ENCODE measurements around the gene METTL3. TPM values are rescaled to one million over a fixed set of nuclear protein-coding genes. Genes with fewer than 3 reads are reported as not detected.
A peak's percentile ranks its signal among the peaks of the same experiment; 100 is the strongest.

METTL3 gene
- total and polyA plus RNA-seq, 2 donors (not counting 3 experiments of a cell fraction or from before 2014, with no cell fraction given): 65.0 to 85.3 TPM

- no peaks in the 10 kb centered on the region for H3K9me1 ChIP-seq (replicated peaks; ENCODE audit: control insufficient read depth, extremely low read depth, insufficient read depth, low read length)
- H3K27ac ChIP-seq (ENCODE audit: insufficient read depth, low read depth, low read length): no peak overlapping the region
- no peak for FAIRE-seq
- intact Hi-C loops (cut with micrococcal nuclease): no loop called here
- dilution Hi-C loops (cut with MboI; ENCODE audit: extremely low pct_ligation_motif_present, low sequenced_read_pairs): no loop called here
- no peak overlapping the region for H3K4me2 ChIP-seq (ENCODE audit: insufficient read depth, low read length)
- no peaks in the 10 kb centered on the region for H4K20me1 ChIP-seq (replicated peaks; ENCODE audit: control insufficient read depth, extremely low read depth, insufficient read depth, low read length)
- H2AFZ ChIP-seq (ENCODE audit: low read depth, low read length): no peak overlapping the region
- no peaks in the 10 kb centered on the region for H3K9me3 ChIP-seq (replicated peaks; ENCODE audit: control insufficient read depth, insufficient read depth, low read length)
- ChIA-PET CTCF (interaction anchor here (2.3 kb wide), 1 partner anchor 10 kb away, joined by 10 read pairs; the partner anchor contains the start of gene SALL2), POLR2A (no interaction called here)
- no peaks in the 10 kb centered on the region for H3K4me1 ChIP-seq (ENCODE audit: control insufficient read depth, extremely low read depth, insufficient read depth, low read length)
- H3K36me3 ChIP-seq (ENCODE audit: control insufficient read depth in 2 of 2, extremely low read depth in 1 of 2, insufficient read depth in 2 of 2, low read length in 2 of 2): no peaks in the 10 kb centered on the region
- H3K4me3 ChIP-seq (replicated peaks in 1 of 3; ENCODE audit: insufficient read depth in 1 of 3, low read depth in 1 of 3, low read length in 3 of 3): no peak overlapping the region
- H3K79me2 ChIP-seq (ENCODE audit: control insufficient read depth, insufficient read depth, low read length): no peaks in the 10 kb centered on the region
- H3K27me3 ChIP-seq (ENCODE audit: control insufficient read depth in 2 of 2, insufficient read depth in 2 of 2, low read length in 2 of 2): peaks cover 51 to 59% of the 10 kb centered on the region in 2 experiments
- no peak for DNase-seq (ENCODE audit: low read depth, low spot score)
- no TSS peak for BruUV-seq (replicated peaks)
- TF ChIP-seq MYC (IDR thresholded peaks at IDR 0.05; ENCODE audit: low read depth, low read length) (no peak), EZH2 (IDR thresholded peaks at IDR 0.05; ENCODE audit: borderline replicate concordance, low read depth, low read length, severe bottlenecking) (peak; percentile 82), POLR2A (IDR thresholded peaks at IDR 0.05; ENCODE audit: low read depth, low read length) (no peak)
- H3K9ac ChIP-seq (replicated peaks; ENCODE audit: extremely low read depth, insufficient read depth, low read length): no peak overlapping the region
Measured at GRCh38 chr14:21536418-21537089, 25.4 kb upstream of the METTL3 start.

DNA sequence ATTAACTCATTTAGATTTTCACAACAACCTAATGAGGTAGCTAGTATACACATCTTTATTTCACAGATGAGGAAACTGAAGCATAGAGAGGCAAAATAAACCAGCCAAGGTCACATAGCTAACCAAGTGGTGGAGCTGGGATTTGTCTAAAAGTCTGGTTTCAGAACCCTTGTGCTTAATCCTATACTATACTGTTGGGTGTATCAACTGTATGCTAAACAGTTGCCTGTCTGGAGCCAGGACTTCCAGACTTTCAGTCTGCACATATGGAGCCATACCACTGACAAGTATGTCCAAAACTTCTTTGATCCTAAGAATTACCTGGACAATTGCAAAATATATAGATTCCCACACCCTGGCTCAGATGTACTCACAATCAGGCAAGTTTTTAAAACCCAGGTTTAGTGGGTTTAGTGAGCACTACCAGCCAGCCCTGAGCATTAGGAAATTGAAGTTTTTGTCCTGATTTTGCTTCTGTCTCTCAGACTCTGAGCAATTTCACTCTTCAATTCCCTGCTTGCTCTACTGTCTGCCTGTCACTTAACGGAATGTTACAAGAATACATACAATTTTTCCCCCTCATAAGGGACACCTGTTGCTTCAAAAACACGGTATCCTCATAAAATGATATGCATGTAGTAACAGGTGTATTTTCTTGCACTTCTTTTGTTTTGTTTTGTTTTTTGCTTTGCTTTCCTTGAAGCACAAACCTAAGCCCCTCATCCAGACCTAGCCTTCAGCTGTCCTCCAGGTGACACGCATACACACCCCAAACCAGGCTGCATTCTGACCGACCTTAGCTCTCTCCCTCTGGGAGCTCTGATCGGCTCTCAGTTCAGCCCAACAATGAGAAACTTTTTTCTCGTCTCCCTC is 24.6 kb upstream of the METTL3 start:
- Histone ChIP-seq H3K36me3 (ENCODE audit: control insufficient read depth in 2 of 2, extremely low read depth in 1 of 2, insufficient read depth in 2 of 2, low read length in 2 of 2) (no peaks in the 10 kb centered on the region), H3K4me1 (ENCODE audit: control insufficient read depth, extremely low read depth, insufficient read depth, low read length) (no peaks in the 10 kb centered on the region), H3K27me3 (ENCODE audit: control insufficient read depth in 2 of 2, insufficient read depth in 2 of 2, low read length in 2 of 2) (peaks cover 51 to 59% of the 10 kb centered on the region in 2 experiments), H3K4me2 (ENCODE audit: insufficient read depth, low read length) (no peak overlapping the region), H2AFZ (ENCODE audit: low read depth, low read length) (no peak overlapping the region), H3K27ac (ENCODE audit: insufficient read depth, low read depth, low read length) (no peak overlapping the region), H4K20me1 (replicated peaks; ENCODE audit: control insufficient read depth, extremely low read depth, insufficient read depth, low read length) (no peaks in the 10 kb centered on the region), H3K9ac (replicated peaks; ENCODE audit: extremely low read depth, insufficient read depth, low read length) (no peak overlapping the region), H3K79me2 (ENCODE audit: control insufficient read depth, insufficient read depth, low read length) (no peaks in the 10 kb centered on the region), H3K9me1 (replicated peaks; ENCODE audit: control insufficient read depth, extremely low read depth, insufficient read depth, low read length) (no peaks in the 10 kb centered on the region), H3K4me3 (replicated peaks in 1 of 3; ENCODE audit: insufficient read depth in 1 of 3, low read depth in 1 of 3, low read length in 3 of 3) (no peak overlapping the region), H3K9me3 (replicated peaks; ENCODE audit: control insufficient read depth, insufficient read depth, low read length) (no peaks in the 10 kb centered on the region)
- FAIRE-seq (no peak), DNase-seq (ENCODE audit: low read depth, low spot score) (no peak)
- intact Hi-C loops (cut with micrococcal nuclease): no loop called here
- ChIA-PET CTCF (interaction anchor here (0.7 kb wide), 1 partner anchor 25 kb away, joined by 3 read pairs; the partner anchor contains the start of gene METTL3), POLR2A (no interaction called here)
- TF ChIP-seq EZH2 (IDR thresholded peaks at IDR 0.05; ENCODE audit: borderline replicate concordance, low read depth, low read length, severe bottlenecking): peak; percentile 55
- TF ChIP-seq MYC (IDR thresholded peaks at IDR 0.05; ENCODE audit: low read depth, low read length): no peak
- TF ChIP-seq, protein P1, sequence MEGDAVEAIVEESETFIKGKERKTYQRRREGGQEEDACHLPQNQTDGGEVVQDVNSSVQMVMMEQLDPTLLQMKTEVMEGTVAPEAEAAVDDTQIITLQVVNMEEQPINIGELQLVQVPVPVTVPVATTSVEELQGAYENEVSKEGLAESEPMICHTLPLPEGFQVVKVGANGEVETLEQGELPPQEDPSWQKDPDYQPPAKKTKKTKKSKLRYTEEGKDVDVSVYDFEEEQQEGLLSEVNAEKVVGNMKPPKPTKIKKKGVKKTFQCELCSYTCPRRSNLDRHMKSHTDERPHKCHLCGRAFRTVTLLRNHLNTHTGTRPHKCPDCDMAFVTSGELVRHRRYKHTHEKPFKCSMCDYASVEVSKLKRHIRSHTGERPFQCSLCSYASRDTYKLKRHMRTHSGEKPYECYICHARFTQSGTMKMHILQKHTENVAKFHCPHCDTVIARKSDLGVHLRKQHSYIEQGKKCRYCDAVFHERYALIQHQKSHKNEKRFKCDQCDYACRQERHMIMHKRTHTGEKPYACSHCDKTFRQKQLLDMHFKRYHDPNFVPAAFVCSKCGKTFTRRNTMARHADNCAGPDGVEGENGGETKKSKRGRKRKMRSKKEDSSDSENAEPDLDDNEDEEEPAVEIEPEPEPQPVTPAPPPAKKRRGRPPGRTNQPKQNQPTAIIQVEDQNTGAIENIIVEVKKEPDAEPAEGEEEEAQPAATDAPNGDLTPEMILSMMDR (IDR thresholded peaks at IDR 0.05; ENCODE audit: extremely low read depth in 1 of 2, insufficient read depth in 1 of 2, low read depth in 1 of 2, low read length in 2 of 2): no peak
- dilution Hi-C loops (cut with MboI; ENCODE audit: extremely low pct_ligation_motif_present, low sequenced_read_pairs): no loop called here
- BruUV-seq (replicated peaks): no TSS peak

Measured in endothelial cell of umbilical vein (primary cell).